ENCODE data around the gene SNAI3.

SNAI3 gene

DNA sequence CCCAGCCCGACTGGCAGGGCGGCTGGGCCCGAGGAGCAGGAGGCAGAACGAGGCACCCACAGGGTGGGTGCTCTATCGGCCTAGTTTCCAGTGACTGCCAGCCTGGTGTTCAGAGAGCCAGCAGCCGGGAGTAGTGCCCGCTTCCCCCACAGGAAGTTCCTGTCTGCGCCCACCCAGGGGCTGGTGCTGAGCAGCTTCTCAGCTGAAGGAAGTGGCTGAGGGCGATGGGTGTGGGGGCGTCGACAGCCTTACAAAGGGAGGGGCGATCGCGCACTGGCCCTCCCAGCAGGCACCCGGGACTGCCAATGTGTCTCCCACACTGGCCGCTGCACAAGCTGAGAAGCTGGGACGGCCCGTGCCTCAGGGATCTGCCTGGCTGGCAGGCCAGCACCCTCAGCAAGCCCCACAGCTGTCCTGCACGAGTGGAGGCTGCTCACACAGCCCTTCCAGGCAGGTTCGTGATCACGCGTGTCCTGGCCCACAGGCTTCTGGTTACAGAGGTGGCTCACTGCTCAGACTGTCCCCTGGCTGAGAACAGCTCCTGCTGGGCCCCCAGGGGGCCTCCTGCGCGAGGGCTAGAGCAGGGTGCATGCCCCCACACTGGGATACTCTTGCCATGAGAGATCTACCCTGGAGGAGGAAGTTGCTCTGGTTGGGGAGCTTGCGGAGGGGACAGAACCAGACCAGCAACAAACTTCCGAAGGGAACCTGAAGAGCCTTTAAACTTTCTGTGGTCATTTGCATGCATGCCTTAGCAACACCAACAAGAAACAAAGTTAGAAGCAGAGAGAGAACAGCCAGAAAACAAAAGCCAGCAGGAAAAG is 17.4 kb upstream of the SNAI3 start:
- DNase-seq = peak; percentile 45 to 75

DNA sequence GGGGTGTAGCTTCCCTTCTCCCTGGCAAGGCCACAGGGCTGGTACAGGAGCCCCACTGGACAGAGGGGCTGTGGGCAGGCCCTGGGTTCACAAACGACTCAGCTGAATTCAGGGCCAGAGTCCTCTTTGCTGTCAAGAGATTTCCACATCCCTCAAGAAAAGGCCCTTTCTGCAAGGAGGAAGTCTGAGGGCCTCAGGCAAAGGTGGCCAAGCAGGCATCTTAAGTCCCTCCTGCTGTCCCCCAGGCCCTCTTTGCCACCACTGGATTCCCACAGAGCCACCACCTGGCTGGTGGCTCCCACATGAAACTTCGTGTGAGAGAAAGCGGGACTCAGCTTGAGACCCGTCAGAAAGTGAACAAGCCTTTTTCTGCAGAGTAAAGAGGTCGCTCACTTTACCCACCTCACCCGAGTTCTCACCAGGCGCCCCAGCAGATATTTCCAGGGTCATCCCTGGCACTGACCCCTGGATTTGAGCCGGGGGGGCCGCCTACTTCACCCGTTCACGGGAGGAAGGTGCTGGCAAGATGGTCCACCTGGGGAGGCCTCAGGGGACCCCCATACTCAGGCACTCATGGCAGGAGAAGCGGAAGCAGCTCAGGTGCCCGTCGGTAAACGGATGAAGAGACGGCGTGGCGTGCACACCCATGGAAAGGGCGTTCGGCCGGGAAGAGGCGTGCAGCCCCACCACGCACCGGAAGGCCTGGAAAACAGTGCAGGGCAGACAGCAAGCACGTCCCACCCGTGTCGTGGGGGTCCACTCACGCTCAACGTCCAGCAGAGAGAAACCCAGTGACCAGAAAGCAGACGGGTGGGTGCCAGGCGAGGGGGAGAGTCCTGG is 16.3 kb upstream of the SNAI3 start:
- DNase-seq = no peak

DNA sequence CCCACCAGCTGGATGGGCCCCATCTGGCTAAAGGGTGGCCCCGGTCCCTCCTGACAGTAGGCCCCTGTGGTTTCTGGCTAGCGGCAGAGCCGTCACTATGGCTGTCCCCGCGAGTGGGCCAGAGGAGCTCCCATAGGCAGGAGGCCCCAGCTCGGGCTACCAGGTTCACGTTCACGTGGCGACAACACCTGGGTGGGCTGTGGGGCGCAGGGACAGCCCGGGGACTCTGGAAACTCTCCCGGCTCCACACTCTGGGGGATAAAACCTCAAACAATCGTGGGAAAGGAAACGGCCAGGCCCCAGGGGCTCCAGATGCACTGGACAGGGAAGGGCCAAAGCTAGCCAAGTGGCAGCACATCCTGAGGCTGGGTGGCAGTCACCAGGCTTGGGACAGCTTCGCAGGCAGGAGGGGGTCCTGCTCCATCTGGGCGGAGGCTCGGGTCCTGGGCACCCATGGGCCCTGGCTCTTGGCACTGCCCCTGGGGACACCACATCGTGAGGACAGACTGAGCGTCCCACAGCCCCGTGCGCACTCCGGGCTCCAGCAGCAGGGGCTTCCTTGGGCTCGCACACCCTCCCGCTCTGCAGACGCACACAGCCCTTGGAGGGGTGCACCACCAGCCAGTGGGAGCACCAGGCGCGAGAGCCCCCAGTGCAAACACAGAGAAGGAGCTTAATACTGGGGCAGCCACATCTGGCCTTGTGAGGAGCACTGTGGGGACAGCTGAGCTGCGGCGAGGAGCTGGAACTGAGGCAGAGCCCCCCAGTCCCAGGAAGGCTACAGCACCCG is 15.5 kb upstream of the SNAI3 start:
- no peak for DNase-seq

DNA sequence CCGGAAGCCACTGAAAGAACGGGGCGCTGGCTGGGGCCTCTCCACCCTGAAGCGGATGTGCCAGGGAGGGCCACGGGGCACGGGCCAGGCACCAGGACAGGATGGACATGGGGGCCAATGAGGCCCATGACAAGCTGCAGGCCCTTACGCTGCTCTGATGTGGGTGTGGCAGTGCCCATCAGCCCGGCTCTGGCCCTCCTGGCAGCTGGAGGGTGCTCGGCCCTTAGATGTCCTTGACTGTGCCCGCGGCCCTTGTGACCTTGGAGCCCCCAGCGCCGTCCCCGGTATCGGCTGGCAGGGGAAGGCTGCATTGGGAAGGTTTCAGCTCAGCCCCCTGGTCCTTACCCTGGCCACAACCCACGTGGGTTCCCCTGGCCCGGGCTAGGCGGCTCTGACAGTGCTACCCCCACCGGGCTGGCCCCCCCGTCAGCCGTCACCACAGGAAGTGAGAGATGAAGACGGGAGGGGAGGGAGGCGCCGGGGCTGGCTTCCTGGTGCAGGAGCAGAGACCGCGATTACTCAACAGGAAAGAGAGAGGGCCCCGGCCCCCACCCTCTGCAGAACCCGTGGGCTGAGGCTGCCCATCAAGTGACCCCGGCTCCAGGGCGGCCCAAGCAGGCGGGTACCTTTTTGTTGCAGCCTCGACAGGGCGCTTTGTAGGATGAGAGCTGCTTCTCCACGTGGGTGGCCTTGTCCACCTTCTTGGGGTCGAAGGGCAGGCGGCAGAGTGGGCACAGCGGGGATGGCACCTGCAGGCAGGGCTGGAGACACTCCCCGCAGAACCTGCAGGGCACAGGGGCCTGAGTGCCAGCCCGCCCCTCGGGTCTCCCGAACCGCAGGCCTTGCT is 14.6 kb upstream of the SNAI3 start:
- DNase-seq = peak; percentile 93 to 94

DNA sequence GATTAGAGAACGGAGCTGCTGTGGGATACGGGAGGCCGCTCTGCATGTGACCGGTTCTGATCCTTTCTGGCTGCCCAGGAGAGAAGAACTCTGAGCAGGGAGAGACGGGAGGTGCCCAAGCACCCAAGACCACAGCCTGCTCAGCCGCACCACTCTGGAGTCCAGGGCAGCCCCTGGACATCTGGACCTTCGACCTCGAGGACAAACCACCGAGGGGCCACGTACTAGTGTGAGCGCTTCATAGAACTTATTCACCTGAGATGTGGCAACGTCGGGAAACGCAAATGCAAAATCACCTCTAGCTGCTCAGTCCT is 14.0 kb upstream of the SNAI3 start:
- DNase-seq = no peak

DNA sequence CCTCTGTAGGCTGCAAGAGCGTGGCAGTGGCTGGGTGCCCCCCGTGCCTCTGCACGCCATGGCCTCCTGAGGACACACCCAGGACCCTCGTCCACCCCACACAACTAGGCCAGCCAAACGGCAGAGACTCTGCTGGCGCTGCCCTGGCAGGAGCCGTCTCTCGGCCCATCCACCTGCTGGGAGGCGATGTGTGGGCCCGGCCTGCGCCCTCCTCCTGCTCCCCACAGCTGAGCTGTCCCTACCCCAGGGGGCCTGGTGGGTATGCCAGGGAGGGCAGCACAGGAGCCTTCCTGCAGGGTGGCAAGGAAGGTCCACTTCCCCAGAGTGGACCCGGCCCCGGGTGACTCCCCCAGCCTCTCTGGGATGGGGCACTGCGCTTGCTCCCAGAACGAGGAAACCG is 12.9 kb upstream of the SNAI3 start:
- no peak for DNase-seq

DNA sequence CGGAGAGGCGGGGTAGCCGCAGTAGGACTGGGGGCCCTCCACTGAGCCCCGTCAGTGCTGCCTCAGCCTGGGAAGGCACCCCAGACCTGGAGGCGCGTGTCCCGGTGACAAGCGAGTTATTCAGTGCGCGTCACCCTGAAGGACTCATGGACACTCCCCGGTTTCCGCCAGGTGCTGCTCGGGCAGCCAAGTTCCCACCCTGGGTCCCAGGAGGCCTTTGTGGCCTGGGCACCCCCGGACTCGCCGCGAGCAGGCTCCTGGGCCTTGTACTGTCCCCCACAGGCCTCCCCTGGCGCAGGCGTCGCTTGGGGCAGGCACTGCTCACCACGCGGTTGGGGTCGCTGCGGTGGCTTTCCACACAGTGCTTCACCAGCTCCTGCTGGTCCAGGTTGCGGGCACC is 12.3 kb upstream of the SNAI3 start:
- DNase-seq = no peak

DNA sequence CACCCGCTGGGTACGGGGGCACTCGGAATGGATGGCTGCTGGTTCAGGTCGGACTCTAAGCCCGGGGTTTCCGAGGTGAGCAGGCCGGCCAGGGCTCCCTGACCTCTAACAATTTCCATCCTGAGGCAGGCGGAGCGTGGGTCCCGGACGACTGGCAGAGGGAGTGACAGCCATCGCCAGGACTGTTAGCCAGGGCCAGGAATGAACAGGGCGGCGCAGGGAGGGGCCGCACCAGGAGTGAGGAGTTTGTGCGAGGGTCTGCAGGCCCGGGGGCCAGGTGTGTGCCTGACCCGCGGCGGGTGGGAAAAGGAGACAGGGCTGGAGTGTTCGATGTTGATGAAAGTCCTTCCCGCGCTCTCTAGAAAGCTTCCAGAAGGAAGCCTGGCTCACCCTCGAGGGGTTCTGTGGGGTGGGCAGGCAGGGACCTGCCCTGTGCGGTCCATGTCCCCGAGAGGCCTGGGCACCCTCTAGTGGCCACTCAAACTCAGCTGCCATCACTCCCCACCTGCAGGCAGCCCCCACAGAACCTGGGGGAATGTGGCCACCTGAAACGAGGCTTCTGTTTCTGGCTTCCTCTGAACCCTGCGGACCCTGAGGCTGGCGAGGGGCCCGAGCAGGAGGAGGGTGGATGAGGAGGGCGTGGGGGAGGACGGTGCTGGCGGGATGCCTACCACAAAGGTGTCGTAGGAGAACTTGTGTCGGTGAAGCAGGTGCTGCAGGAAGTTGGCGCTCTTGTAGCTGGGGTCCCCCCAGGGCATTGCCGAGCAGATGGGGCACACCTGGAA is 11.7 kb upstream of the SNAI3 start:
- DNase-seq = no peak

DNA sequence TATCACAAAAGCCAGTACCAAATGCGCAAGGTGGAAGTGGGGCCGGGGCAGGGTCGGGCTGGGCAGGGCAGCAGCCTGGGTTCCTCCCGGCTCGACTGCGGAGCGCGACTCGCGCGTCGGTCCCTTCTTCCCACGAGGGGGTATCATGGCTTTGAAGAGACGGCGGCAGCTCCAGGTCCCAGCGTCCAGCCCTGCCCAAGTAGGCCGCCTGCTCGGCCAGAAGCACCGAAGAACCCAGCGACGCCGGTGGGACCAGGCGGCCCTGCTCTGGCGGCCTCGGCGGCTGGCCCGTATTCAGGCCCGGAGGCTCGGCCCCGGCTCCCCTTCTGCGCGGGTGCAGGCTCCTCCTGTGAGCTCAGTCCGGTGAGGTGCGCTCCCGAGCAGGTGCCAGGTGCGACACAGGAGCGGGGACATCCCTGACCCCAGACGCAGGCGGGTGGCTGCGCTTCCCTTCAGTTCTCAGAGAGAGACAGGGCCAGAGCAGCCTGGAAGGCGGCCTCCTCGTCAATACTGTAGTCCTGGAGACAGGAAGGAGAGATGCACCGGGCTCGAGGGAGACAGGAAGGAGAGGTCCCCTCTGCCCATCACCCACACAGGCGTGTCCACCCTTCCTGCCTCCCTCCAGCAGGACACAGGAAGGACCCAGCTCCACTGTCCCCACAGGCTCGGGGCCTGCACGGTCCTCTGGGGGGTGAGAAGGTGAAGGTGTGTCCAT is 11.0 kb upstream of the SNAI3 start:
- no peak for DNase-seq

DNA sequence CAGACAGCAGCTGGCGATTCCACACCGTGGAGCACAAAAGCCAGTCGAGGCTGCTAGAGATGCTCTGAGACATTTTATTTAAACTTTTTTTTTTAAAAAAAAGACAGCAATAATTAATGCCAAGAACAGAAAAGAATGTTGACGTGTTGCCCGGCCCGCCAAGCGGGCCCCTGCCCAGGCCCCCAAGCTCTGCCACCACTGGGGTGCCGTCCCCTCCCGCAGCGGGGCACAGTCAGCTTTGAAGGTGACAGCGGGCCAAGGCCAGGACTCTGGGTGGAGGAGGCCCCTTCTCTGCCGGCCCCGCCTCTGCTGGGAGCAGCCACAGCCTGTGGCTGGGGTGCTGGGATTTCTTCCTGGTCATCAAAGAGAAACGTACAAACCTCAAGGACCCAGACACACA is 10.1 kb upstream of the SNAI3 start:
- no peak for DNase-seq

DNA sequence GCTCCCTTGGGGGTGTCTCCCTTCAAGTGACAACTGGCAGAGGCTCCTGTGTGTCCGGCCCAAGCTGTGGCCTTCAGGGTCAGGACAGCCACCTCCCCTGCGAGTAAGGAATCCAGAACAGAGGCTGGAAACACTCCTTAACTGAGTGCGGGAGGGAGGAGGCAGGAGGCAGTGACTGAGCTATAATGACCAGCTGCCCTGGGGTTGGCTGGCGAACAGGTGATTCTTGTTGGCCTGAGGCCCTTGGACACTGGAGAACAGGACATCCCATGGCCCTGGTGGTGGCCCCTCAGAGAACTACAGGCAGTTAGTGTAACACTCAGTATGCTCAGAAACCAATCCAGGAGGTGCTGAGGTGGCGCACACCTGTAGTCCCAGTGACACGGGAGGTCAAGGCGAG is 9.4 kb upstream of the SNAI3 start:
- no peak for DNase-seq

DNA sequence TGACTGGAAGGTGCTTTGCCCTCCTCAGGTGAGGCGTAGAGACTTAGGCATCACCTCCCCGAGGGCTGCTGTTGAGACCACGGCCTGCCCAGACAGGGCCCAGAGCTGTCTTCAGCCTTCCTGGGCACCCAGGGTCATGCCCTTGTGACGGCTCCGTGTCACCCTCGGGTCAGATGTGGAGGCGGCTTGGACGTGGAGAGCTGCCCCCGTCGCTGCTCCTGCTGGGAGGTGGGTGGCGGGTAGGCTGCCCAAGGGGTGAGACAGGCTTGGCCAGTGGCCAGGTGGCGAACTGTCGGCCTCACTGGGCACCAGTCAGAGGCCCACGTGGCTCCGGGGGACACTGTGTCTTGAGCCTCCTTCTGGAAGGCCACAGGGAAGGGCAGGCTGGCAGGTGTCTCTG is 8.9 kb upstream of the SNAI3 start:
- DNase-seq = no peak

DNA sequence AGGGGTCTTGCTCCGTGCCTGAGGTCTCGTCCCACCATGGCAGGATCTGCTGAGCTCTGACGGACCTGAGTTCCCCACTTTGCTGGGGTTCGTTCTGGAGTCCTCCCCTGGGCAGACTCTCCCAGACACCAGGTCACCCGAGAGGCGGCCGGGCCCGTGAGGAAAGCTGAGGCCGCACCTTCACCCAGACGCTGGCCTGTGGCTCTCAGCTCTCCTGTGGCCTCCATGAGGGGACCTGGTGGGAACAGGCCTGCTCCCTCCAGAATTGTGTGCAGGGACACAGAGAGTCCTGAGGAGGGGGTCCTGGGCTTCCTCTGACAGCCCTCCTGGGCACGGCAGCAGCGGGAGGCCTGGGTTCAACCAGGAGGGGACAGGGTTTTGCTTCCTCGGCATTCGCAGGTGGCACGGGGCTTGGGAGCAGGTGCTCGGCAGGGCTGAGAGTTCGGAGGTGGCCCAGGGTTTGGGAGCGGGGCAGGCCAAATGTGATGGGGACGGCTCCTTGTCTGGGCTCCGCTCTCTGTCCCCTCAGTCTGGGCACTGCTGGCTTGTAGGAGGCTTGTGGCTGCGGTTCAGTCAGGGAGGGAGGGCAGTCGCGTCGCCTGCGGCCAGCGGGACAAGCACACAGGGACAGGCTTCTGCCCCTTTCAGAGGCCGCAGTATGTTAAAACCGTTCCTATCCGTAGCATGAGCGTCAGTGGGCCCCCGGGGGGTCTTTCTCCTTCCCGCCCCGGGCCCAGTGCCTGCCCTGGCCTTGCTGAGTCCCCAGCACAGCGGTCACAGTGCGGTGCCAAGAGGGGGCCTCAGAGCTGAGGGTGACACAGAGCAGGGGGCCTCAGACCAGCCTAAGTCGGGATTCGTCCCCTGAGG is 8.1 kb upstream of the SNAI3 start:
- no peak for DNase-seq

DNA sequence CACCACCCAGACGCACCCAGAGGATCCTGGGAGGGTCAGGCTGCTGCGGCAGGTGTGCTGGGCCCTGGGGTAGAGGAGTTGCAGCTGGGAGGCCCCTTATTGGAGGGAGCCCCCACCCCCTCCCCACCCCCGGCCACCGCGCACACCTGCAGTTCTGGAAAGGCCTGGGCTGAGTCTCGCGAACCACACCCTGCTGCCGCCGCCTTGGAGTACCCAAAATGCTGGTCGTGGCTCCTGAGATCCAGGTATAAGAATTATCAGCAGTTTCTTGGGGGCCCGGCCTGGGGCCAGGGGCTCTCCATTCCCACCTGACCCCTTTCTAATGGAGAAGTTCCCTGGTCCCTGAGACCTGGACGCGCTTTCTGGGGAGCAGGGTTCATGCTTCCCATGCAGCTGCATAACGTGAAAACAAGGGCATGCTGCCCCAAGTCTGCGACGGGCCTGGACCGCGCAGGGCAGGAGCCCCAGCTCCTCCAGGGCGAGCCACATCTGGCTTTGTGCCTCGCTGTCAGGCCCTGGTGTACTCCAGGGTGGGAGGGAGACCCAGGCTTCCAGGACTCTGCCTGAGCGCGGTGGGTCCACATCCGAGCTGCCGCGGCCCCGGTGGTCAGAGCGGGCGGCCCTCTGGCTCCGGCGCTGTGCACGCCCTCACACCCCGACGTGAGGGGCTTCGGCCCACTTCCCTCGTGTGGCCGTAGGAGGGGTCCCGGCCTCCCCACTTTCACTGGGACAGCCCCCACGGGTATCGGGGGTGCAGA is 7.3 kb upstream of the SNAI3 start:
- DNase-seq = no peak

DNA sequence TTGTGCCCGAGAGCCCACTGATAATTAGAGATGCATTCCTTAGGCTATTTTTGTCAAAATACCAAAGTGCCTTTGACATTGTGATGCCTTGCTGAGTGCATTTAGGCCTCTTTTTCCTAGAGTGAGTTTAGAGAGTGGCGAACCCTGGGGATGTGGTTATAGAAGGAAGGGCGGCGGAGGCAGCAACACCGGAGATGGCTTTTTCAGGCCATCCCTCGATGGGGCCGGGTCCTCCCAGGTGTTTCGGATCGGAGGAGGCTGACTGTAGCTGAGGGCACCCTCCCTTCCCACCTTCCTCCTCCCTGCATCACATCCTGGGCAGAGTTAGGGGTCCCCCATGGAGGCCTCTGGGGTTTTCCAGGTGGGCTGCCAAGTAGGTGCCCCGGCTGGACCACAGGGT is 6.6 kb upstream of the SNAI3 start:
- DNase-seq = no peak

DNA sequence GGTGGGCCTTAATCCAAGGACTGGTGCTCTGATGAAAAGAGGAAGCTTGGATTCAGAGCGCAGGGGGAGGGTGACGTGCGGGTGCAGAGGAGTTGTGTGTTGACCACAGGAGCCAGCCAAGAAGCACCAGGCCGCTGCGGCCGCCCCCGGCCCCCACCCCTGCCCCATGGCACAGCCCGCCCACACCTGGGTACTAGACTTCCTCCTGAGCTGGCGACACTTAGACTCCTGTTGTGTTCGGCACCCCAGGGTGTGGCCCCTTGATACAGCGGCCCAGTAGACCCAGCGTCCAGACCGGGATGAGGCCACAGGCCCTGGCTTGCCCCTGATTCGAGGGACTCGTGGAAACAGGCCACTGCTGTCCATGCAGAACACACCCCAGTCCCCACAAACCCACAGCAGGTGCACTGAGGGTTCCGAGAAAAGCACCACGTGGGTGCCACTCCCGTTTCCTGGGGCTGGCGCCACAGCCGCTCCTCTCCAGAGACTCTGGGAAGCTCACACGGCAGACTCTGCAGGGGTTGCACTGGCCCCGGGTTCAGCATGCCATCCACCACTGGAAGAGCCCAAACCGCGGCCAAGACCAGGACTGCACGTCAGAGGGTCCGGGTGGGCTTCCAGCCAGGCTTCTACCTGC is 5.7 kb upstream of the SNAI3 start:
- DNase-seq = peak; percentile 56 to 59

DNA sequence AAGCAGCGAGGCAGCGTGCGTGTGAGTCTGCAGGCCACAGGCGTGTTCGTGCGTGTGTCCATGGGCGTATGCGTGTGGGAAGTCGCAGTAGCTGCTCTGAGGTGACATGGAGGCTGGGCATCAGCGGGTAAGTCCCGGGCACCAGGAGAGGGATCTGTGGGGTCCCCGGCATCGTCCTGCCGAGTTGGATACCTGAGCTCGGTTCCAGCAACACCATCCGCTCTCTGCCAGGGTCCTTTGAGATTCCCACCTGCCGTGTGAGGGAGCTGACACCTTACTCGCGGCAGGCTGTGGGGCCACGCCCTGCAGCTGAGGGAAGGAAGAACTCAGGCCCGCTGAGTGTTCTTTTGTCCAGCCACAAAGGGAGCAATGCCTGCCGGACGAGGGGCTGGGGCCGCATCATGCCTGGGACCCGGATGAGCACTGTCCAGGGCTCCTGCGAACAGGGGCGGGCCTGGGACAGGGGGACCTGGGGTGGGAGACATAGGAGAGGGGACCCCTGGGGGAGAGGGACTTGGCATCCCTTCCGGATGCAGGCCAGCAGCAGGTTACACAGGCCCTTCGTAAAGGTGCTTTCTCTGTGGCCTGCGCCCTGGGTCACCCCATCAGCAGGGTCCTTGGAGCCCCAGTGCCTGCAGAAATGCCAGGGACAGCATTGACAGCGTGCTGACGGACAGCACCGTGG is 5.0 kb upstream of the SNAI3 start:
- no peak for DNase-seq
